SU-DHL-6 (cell line): ENCODE data around the gene FAM185A.

Experiments used
- CTCF ChIP-seq: fragments of 200-600 bp; sonication (generic); IDR thresholded peaks from one replicate; pipeline ENCODE4 v1.5.1; 2017; ENCODE audit warnings: antibody characterized with exemption, mild to moderate bottlenecking, low read length, moderate library complexity; ENCODE audit not compliant: insufficient read depth, poor library complexity, severe bottlenecking
- EZH2phosphoT487 ChIP-seq: fragments of 200-600 bp; sonication (generic), shearing (Covaris generic); conservative IDR thresholded peaks from 2 replicates; pipeline ENCODE4 v1.6.1; 2018; ENCODE audit warnings: mild to moderate bottlenecking, antibody characterized with exemption, low read length, moderate library complexity, mixed read lengths

- TF ChIP-seq CTCF (no peak), EZH2phosphoT487 (no peak)
Observed at GRCh38 chr7:102856036-102856435, 107.2 kb downstream of the FAM185A start.
